IPS-11a (cell line): ENCODE measurements around the gene CFAP100.
A peak's percentile ranks its signal among the peaks of the same experiment; 100 is the strongest.

Experiments
- H3K4me3 ChIP-seq: one replicate; pipeline ENCODE4 v1.5.1; 2013; ENCODE audit warnings: low read depth, low read length, control low read depth

Gene CFAP100

DNA sequence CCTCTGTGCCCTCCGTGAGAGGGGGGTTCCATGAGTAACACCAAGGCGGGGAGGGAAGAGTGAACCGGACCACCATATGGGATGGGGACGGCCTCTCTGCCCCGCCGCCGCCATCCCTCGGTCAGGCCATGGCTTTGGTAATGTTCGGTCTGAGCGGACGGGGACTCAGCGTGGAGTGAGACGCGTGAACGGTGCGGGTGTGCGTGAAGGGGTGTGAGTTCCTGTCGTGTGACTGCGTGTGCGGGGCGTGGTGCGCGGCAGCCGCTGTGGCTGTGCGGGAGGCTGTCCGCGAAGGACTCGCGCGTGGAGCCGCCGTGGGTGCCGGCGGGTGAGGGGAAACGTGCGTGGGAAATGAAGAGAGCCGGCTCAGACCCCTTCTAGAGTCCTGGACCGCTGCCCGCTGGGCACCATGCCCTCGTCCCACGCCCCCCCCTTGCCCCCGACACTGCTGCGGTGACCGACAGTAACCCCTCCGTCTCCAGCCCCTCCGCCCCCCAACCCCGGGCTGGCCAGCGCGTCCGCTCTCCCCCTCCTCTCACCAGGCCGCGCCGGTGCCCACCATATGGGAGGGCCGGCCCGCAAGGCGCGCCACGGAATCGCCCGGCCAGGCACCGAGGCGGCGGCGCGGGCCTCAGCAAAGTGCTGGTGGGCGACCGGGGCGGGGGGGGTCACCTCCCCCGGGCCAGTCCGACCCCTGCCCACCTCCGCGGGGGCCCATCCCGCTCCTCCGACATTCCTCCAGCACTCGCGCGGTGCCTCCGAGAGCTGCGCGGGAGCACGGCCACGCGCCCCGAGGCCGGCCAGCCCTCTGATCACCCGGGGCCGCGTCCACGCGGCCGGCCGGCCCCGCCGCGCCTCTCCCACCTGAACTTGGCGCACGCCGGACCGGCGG lies 38.1 kb upstream of the CFAP100 start:
- H3K4me3 ChIP-seq = peak overlapping the region; percentile 49

GRCh38 chr3:126357295-126358037 lies 37.2 kb upstream of the CFAP100 start, which contains the start of gene KLF15:
Gene KLF15 (minus strand): TSS chr3:126357408. CDS start chr3:126352922, 4,486 bp downstream.
- peak within 1 kb of the TSS; percentile 56 for H3K4me3 ChIP-seq

DNA sequence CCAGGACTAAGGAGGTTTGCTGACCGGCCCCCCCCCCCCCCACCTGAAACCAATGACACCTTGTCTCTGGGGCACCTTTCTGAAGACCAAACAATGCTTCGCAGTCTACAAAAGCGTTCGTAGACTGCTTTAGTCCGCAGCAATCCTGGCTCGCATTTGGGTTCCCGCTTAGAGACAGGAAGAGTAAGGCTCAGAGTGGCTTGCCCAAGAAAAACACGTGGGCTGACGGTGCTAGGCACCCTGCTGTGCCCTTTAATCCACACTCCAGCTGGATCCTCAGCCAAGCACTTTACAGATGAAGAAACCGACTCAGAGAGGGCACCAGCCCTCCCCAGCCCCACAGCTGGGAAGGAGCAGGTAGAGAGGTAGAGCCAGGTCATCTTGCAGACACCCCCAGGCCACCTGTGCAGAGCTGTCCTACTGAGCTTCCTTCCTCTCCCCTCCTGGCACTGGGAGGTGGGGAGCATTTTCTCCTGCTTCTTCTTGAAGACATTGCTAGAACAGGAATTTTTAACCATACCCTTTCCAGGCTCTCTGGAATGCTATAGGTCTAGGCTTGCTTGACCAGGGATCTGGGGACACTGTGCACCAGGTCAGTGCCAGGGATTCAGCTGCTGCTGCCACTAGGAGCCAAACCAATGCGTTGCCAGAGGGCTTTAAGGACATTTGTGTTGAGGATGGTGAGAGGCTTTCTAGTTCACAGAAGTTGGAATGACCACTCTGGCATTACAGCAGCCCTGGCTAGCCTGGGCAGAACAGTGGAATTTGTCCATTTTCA lies 36.5 kb upstream of the CFAP100 start:
- peak overlapping the region; percentile 56 for H3K4me3 ChIP-seq

- no peak overlapping the region for H3K4me3 ChIP-seq
Observed at GRCh38 chr3:126358816-126359181, 35.9 kb upstream of the CFAP100 start.

GRCh38 chr3:126360046-126360713 lies 34.5 kb upstream of the CFAP100 start:
- H3K4me3 ChIP-seq = no peak overlapping the region

GRCh38 chr3:126360714-126361060 lies 34.0 kb upstream of the CFAP100 start:
- no peak overlapping the region for H3K4me3 ChIP-seq

DNA sequence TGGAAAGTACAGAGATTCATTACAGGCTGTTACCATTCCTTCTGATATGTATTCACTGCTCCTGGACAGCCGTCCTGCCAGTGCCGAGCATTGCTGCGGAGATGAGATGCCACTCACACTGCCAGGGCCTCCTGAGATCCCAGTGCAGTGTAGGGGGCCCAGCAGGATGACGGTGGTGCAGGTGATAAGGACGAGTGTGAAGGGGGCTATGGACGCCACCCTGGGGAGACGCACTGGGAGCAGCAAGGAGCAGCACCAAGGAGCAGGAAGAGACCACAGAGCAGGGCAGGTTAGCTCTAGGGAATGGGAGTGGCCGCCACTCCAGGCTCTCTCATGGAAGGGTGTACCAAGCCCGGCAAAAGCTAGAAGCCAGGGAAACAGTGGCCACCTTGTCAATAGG lies 33.5 kb upstream of the CFAP100 start:
- H3K4me3 ChIP-seq = no peak overlapping the region

DNA sequence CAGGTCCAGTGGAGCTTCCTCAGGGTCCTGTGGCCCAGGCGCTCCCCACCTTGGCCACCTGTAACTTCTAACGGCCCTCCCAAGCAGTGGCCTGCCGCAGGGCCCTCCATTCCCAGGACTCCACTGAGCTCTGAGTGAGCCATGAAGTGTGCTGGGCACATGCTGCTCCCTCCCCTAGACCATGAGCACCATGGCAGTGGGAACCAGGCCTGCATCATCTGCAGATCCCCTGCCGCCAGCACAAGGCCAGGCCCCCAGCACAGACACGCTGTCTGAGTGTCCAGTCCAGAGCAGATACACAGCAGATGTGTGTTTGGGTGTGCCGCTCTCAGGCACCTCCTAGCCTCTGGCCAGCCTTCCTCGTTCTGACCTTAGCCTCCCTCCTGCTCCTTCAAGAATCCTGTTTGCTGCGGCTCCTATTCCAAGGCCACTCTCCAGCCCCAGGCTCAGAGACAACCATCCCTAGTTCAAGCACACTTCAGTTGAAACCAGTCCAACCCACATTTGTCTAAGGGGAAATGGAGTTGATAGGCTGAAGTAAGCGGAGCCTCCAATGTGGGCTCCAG lies 30.5 kb upstream of the CFAP100 start:
- H3K4me3 ChIP-seq = no peak overlapping the region

DNA sequence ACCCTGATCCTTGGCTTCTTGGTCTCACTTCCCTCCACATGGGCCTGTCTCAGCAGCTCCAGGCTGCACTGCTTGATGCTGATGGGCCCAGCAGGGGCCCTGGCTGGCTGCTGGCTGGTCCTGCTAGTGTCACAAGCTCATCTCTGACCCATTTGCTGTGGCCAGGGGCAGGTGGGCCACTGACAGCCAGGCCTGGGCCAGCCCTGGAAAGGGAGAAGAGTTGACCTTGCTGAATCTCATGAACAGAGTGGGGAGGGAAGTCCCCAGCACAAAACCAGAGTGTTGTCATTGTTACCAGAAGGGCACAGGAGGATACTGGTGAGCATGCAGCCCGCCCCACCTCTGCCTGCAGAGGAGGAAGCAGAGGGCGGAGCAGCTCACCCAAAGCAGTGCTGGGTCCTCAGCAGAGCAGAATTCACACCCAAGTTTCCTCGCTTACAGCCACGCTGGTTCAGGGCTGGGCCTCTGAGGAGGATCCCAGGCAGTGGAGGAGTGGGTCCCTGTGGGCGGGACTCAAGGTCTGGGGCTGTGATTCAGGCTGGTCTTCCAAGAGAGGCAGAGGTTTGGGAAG lies 29.9 kb upstream of the CFAP100 start:
- no peak overlapping the region for H3K4me3 ChIP-seq

DNA sequence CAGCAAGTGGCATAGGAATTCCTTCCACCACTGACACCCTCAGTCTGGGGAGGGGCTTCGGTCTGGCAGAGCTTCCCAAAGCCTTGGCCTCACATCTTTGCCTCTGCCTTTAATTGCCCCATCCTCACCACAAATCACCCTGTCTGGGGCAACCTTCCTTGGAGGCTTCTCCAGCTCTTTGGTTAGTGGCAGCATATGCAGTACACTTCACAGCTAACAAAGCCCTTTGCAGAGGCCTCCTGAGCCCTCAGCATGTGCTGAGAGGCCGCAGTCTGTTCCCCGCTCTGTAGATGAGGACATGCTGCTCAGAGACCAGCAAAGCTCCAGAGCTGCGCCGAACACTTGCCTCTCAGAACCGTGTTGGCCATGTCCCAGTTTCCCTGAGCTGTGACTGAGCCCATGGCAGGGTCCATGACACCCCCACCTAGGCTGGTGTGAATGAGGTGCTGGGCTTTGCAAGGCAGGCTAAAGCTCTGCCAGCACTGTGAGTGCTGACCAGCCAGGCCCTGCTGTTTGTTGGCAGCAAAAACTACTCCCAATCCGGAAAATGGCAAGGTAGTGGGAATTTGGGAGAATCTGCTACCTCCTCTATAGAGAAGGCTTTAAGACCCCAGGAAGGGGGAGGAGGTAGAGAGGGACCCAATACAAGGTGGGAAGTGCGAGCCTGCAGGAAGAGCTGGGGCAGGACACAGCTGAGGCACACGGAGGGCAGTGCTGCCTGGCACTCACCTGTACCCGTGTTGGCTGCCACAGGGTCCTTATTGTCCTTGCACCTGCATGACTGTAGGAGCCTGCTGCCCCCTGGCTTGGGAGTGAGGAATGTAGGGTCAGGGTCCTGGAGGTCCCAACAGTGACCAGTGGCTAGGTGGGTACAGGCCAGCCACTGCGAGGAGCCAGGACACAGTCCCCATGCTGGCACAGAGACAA lies 29.1 kb upstream of the CFAP100 start:
- no peak overlapping the region for H3K4me3 ChIP-seq

GRCh38 chr3:126367316-126367805 lies 27.3 kb upstream of the CFAP100 start:
- no peak overlapping the region for H3K4me3 ChIP-seq

- no peak overlapping the region for H3K4me3 ChIP-seq
Observed at GRCh38 chr3:126369490-126369889, 25.2 kb upstream of the CFAP100 start.

- H3K4me3 ChIP-seq = no peak overlapping the region
Observed at GRCh38 chr3:126370055-126370454, 24.7 kb upstream of the CFAP100 start.

DNA sequence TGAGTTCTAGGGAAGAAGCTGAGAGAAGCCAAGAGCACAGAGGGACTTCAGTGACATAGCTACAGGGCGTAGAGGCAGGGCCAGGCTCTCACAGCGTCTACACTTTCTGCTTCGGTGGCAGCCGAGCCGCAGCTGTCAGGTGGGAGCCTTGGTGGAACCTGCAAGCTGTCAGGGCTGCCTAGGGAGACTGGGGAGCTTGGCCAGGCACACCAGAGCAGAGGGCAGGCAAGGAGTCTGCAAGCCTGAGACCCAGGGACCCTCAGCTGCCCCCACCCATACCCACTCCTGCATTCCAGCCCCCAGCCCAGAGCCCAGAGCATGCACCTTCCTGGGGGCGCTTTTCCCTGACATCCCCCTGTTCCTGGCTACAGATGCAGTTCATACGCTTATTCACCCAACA lies 24.1 kb upstream of the CFAP100 start:
- no peak overlapping the region for H3K4me3 ChIP-seq

DNA sequence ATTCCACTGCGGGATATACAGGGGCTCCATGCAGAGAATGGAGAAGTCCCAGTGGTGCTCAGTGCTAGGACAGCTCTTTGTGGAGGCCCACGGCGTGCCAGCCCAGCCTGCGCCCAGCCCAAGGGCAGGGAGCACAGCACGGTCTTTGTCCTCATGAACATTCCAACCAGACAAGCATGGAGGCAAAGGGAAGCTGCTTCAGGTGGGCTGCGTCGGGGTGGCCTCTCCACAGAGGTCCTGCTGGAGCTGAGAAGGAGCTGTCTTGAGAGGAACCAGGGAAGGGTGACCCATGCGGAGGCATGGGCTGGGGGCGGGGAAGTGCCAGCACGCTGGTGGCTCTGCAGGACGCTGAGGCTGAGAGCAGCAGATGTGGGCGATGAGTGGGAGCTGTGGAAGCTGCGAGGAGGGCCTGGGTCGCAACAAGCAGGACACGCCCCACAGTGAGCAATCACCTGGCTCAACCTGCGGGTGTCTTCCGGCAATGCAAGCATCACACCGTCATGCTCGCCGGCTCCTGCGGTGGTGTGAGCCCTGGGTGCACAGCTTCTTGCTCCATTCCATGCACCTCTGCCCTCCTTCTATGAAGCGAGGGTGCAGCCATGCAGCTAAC lies 23.5 kb upstream of the CFAP100 start:
- H3K4me3 ChIP-seq = no peak overlapping the region

DNA sequence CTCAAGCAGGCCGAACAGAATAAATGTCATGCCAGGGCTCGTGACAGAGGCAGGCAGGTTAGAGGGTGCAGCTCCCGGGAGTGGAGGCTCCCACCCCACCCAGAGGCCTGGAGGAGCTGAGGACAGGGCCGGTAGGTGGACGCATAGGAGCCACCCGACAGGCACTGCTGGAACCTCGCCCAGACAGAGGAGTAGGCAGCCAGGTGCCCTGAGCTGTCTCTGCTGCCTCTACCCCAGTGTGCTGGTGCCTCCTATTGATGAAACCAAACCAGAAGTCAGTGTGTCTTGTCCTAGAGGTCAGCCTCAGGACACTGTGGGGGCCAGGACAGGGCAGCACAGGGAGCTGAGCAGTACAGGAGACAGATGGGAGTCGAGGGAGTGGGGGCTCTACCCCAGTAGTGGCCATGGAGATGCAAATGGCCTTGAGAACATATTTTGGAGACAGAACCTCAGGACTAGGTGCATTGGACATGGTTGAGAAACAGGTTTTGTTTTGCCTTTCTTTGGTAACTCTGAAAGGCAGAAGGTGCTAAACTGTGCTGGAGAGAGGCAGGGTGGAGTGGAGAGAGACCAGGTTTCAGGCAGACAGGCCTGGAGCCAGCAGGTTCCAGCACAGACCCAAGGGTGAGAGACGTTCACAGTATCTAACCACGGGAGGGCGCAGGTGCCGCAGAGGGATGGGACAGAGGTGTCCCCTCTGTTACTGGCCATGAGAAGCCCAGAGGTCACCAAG lies 22.1 kb upstream of the CFAP100 start:
- H3K4me3 ChIP-seq = no peak overlapping the region

- H3K4me3 ChIP-seq = no peak overlapping the region
Observed at GRCh38 chr3:126373146-126373613, 21.5 kb upstream of the CFAP100 start.
